GM23248 (cell line): Measurements from ENCODE around the gene ASB1.

ENCODE experiments used
- EZH2 ChIP-seq: fragments of 200-600 bp; sonication (generic); IDR thresholded peaks from 2 replicates; pipeline ENCODE4 v1.6.1; 2018; ENCODE audit warnings: antibody characterized with exemption, mild to moderate bottlenecking; ENCODE audit not compliant: insufficient read depth, poor library complexity, severe bottlenecking
- EZH2phosphoT487 ChIP-seq: fragments of 200-600 bp; sonication (generic); IDR thresholded peaks from 2 replicates; pipeline ENCODE4 v1.6.1; 2018; ENCODE audit warnings: antibody characterized with exemption, moderate library complexity, mild to moderate bottlenecking, low read depth; ENCODE audit not compliant: insufficient read depth

- TF ChIP-seq EZH2phosphoT487 (no peak), EZH2 (no peak)
These were observed 4.7 kb downstream of the ASB1 start for GRCh38 chr2:238431456-238431855.
